Measurements from ENCODE around the gene SGK1. TPM values are rescaled to one million over a fixed set of nuclear protein-coding genes. Genes with fewer than 3 reads are reported as not detected.
"Not testable (repeated sequence)": the region's sequence is repeated elsewhere in the genome, so short reads cannot be mapped to it uniquely, and the experiment has no call there.

SGK1 gene
- total RNA-seq, 4 donors from 2014 or later = 15.1 to 38.2 (median 25.5) TPM

DNA sequence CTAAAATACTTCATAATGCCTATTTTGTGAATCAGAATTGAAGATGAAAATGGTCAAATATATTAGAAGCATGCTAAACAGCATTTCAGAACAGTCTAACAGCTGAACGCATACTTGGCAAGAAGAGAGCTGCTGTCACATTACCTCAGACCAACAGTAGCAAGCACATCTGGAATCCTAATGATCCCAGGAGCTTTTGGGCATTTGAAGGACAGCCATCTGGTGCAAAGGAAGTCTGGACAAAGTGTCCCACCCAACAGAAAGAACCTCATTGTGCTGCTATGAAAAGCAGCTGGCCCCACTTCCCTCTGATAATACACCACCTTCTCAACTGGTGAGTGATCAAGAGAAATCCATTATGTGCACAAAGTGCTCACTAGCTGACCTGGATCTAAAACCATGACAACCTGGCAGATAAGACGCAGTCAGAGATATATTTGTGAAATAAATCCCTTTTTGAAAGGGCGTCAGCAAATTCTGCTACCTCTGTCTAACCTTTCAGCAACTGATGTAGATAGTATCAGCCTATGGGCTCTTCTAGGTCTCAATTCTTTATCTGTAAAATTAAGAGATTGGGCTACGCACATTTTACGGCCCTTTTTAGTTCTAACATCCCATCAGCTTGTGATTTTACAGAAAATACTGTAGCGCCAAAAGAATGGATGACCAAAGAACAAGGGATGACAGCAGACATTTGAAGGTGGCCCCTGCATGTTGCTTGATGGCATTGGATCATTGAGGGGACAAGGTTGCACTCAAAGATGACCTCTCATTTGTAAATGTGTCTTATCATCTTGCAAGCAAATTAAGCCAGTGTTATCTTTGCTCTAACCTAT lies 78.7 kb downstream of the SGK1 start:
- ATAC-seq = no peak
- Histone ChIP-seq H3K36me3 (no peaks in the 10 kb centered on the region), H3K9me3 (no peaks in the 10 kb centered on the region), H3K27me3 (no peaks in the 10 kb centered on the region), H3K4me1 (no peaks in the 10 kb centered on the region), H3K27ac (no peak overlapping the region), H3K4me3 (no peak overlapping the region)
- TF ChIP-seq POLR2A (IDR thresholded peaks at IDR 0.05) (no peak), POLR2AphosphoS5 (IDR thresholded peaks at IDR 0.05) (no peak)
- TF ChIP-seq, protein P1, sequence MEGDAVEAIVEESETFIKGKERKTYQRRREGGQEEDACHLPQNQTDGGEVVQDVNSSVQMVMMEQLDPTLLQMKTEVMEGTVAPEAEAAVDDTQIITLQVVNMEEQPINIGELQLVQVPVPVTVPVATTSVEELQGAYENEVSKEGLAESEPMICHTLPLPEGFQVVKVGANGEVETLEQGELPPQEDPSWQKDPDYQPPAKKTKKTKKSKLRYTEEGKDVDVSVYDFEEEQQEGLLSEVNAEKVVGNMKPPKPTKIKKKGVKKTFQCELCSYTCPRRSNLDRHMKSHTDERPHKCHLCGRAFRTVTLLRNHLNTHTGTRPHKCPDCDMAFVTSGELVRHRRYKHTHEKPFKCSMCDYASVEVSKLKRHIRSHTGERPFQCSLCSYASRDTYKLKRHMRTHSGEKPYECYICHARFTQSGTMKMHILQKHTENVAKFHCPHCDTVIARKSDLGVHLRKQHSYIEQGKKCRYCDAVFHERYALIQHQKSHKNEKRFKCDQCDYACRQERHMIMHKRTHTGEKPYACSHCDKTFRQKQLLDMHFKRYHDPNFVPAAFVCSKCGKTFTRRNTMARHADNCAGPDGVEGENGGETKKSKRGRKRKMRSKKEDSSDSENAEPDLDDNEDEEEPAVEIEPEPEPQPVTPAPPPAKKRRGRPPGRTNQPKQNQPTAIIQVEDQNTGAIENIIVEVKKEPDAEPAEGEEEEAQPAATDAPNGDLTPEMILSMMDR (IDR thresholded peaks at IDR 0.05) = no peak
- WGBS, 2 donors (ENCODE audit: low coverage in 1 of 2) = 57 to 59% methylated on average over 5 to 6 of the region's 6 CpGs

DNA sequence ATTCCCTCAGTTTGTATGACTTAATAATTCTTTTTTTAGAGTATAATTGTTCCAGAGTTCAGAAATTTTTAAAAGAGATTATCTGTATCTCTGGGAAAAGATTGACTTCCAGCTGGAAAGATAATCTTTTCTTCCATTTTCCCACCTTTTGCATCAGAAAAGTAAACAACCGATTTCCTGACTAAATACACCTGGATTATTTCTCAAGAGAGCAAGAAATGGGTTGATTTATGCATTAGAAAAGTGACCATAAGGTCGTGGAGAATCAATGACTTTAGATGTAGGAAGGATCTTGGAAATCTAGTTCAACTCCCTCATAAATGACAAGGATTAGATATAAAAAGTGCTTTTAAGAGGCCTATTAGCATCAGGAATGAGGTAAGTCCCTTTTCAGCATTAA lies 79.9 kb downstream of the SGK1 start:
- TF ChIP-seq, protein P1 (IDR thresholded peaks at IDR 0.05) = no peak
- TF ChIP-seq EP300 (IDR thresholded peaks at IDR 0.05) (no peak), POLR2AphosphoS5 (IDR thresholded peaks at IDR 0.05) (no peak), POLR2A (IDR thresholded peaks at IDR 0.05) (no peak)
- no peaks in the 10 kb centered on the region for H3K36me3 ChIP-seq
- no peak overlapping the region for H3K27ac ChIP-seq
- WGBS, 2 donors (ENCODE audit: low coverage in 1 of 2) = 64 to 69% methylated on average over 2 of the region's 2 CpGs
- no peak for ATAC-seq
- H3K4me1 ChIP-seq = no peaks in the 10 kb centered on the region
- H3K4me3 ChIP-seq = no peak overlapping the region
- H3K27me3 ChIP-seq = no peaks in the 10 kb centered on the region
- H3K9me3 ChIP-seq = no peaks in the 10 kb centered on the region

DNA sequence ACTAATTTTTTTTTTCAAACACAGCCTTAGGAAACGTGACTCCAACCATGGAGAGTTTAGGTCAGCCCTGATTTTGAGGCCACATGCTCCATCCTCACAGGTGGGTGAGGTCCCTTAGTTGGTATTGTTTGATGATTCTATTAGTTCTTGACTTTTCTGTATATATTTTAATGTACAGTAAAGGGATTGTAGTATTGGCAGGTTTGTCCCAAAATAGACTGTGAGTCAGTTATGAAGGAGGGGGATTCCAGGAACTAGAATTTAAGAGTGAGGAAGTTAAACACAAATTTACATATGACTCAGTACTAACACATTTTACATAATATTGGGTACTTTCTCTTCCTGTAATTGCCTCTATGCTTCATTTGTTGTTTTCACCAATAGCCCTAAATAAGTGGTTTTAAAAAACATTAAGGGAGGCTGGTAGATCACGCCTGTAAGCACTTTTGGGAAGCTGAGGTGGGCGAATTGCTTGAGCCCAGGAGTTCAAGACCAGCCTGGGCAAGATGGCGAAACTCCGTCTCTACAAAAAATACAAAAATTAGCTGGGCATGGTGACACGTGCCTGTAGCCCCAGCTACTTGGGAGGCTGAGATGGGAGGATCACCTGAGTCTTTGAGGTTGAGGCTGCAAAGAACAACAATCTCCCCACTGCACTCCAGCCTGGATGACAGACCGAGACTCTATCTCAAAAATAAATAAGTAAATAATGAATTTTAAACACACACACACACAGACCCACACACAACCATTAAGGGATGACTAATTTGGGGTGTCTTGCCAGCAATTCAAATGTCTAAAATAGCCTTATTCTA lies 81.8 kb downstream of the SGK1 start:
- WGBS, 2 donors (ENCODE audit: low coverage in 1 of 2) = 81 to 87% methylated on average over 5 to 7 of the region's 7 CpGs
- H3K36me3 ChIP-seq = no peaks in the 10 kb centered on the region
- H3K4me3 ChIP-seq = no peak overlapping the region
- H3K4me1 ChIP-seq = no peaks in the 10 kb centered on the region
- no peaks in the 10 kb centered on the region for H3K27me3 ChIP-seq
- H3K27ac ChIP-seq = no peak overlapping the region
- TF ChIP-seq, protein P1 (IDR thresholded peaks at IDR 0.05) = no peak
- TF ChIP-seq EP300 (IDR thresholded peaks at IDR 0.05) (no peak), POLR2AphosphoS5 (IDR thresholded peaks at IDR 0.05) (no peak), POLR2A (IDR thresholded peaks at IDR 0.05) (no peak)
- H3K9me3 ChIP-seq = no peaks in the 10 kb centered on the region
- no peak for ATAC-seq

- H3K4me3 ChIP-seq, H3K4me1 ChIP-seq, H3K9me3 ChIP-seq, H3K27ac ChIP-seq, H3K36me3 ChIP-seq, ATAC-seq, H3K27me3 ChIP-seq: not testable (repeated sequence)
- 86 to 100% methylated on average over 3 to 4 of the region's 4 CpGs for WGBS, 2 donors (ENCODE audit: low coverage in 1 of 2)
These were observed 82.6 kb downstream of the SGK1 start for GRCh38 chr6:134235334-134235733.

GRCh38 chr6:134233180-134233955 lies 84.5 kb downstream of the SGK1 start:
- Histone ChIP-seq H3K36me3 (no peaks in the 10 kb centered on the region), H3K4me3 (no peak overlapping the region), H3K27me3 (no peaks in the 10 kb centered on the region), H3K27ac (no peak overlapping the region), H3K9me3 (no peaks in the 10 kb centered on the region), H3K4me1 (no peaks in the 10 kb centered on the region)
- ATAC-seq = no peak
- TF ChIP-seq EP300 (IDR thresholded peaks at IDR 0.05) (no peak), POLR2A (IDR thresholded peaks at IDR 0.05) (no peak)
- WGBS, 2 donors (ENCODE audit: low coverage in 1 of 2) = 67 to 73% methylated on average over 5 of the region's 5 CpGs
